GM21423 (cell line): Measurements from ENCODE around the gene SHISA6.

ENCODE experiments used
- ATAC-seq: cut with Tn5 transposase; IDR thresholded peaks from one replicate; pipeline ENCODE4 v1.9.1; 2021; ENCODE audit warnings: mild to moderate bottlenecking, moderate library complexity; ENCODE audit not compliant: unreplicated experiment

The SHISA6 gene

DNA sequence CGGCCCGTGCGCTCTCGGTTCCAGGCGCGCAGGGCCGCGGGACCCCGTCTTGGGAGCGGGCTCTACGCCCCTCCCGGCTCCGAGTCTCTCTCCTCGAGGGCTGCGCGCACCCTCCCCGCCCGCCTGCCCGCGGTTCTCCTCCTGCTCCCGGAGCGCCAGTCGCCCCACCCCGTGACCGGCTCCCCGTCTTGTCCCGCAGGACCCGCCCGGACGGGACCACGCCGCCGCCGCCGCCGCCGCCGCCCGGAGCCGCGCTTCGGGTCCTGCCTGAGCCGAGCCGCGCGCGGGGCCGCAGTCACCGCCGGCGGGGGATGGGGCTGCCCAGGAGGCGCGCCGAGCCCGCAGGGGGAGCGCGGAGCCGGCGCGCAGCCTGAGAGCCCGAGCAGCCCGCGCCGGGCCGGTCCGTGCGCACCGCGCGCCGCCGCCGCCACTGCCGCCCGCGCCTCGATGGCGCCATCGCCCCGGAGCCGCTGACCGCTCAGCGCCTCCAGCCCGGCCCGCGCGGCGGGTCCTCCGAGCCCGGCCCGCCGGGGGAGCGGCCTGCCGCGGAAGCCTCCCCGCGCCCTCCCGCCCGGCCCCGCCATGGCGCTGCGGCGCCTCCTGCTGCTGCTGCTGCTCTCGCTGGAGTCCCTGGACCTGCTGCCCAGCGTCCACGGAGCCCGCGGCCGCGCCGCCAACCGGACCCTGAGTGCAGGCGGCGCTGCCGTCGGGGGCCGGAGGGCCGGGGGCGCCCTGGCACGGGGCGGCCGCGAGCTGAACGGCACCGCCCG is at the start of gene SHISA6:
Gene SHISA6 (plus strand): TSS at position 373 of the 770 bp plus-strand sequence.
- ATAC-seq: no peak

DNA sequence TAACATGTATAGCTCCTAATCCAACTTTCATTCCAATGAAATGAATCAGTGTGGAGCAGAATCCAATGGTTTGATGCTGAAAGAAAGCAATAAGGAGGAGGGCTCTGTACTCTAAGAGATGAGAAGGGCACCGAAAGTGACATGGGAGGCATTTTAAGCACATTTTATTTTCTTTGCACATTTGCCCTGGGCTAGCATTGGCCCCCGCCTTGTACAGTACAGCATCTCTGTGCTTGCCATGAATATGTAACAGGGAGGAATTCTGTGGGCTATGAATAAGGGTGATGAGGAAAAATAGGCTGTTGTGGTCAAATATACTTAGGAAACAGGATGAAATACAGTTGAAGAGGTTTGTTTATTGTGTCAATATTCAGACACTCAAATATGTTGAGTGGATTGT is 45.2 kb upstream of the SHISA6 start:
- no peak for ATAC-seq

- ATAC-seq: no peak
Observed at GRCh38 chr17:11204991-11205390, 36.0 kb upstream of the SHISA6 start.

- ATAC-seq: no peak
Observed at GRCh38 chr17:11205659-11206058, 35.4 kb upstream of the SHISA6 start.

DNA sequence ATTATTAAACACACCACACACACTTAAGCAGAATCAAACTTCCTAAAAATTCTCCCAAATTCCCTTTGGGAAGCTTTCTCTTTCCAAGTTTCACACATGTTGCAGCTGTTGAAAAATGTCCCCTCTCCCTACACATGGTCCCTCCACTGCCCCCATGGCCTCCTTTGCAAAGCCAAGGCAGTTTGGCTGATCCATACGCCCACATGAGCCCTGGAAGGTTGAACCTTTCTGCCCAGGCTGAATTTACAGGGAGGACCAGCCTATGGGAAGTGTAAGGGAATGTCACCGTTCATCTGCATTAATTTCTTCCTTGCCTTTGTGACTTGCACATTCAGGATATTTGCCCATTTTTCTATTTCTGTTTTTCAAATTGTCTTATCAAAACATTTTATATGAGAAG is 31.1 kb upstream of the SHISA6 start:
- no peak for ATAC-seq

DNA sequence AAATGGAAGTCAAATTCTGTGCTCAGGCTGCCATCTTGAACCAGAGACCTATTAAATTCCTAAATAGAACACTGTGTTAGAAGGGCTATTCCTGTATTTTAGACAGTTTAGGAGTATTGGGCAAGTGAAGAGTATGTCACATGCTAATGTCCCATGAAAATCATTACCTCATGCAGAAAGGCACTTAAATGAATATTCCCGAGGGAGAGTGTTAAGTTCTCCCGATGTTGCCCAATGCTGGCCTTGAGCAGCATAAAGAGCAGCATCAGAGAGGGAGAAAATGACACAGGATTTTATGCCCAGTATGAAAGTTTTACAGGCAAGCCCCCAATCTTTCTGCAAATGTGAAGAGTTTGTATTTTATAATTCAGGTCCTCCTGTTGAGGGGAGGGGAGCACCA is 28.2 kb upstream of the SHISA6 start:
- no peak for ATAC-seq

- no peak for ATAC-seq
Observed at GRCh38 chr17:11216976-11217375, 24.0 kb upstream of the SHISA6 start.

DNA sequence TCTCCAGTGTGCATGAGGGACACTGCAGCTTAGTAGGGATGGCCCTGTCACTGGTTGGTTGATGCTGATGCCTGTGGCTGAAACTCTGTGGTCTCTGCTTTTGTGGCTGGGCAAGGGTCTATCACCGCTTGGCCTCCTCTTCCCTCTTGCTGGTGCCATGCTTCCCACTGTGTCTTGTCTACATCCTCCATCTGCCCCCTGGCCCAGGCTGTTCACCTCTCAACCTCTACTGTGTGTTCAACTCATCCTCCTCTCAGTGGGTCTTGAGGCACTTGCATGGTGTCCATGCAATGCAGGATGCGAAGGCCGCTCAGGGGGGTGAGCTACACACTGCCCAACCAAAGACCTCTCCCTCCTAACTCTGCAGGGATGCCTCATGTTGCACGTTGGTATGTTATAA is 19.8 kb upstream of the SHISA6 start:
- no peak for ATAC-seq

GRCh38 chr17:11221721-11222120 is 19.3 kb upstream of the SHISA6 start:
- no peak for ATAC-seq

GRCh38 chr17:11238705-11239104 is 2.3 kb upstream of the SHISA6 start:
- no peak for ATAC-seq

DNA sequence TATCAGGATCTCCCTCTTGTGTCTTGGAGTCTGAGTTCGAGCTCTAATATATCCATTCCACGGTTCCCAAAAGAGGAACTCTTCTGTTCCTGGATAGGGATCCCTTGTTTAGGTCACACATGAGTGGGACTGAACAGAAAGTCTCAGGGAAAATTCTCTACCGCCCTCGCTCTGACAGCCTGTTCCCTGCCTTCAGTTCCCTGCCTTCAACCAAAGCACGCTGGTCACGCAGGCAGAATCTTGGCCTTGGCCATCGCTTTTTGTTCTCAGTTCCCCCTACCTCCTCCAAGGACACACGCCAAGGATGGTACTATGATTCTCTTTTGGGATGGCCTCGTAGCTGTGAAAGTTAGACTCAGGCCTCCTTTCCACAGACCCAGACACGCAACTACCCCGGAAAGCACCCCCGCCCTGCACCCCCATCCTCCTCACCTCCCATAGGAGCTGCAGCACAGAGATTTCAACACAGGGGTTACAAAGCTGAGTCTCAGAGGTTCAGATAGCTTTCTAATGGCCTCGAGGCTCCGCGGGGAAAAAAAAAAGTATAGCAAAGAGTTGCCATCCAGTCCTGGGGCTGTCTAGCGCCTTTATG is 1.5 kb upstream of the SHISA6 start:
- no peak for ATAC-seq

GRCh38 chr17:11240041-11240840 is 772 bp upstream of the SHISA6 start:
- ATAC-seq: no peak

DNA sequence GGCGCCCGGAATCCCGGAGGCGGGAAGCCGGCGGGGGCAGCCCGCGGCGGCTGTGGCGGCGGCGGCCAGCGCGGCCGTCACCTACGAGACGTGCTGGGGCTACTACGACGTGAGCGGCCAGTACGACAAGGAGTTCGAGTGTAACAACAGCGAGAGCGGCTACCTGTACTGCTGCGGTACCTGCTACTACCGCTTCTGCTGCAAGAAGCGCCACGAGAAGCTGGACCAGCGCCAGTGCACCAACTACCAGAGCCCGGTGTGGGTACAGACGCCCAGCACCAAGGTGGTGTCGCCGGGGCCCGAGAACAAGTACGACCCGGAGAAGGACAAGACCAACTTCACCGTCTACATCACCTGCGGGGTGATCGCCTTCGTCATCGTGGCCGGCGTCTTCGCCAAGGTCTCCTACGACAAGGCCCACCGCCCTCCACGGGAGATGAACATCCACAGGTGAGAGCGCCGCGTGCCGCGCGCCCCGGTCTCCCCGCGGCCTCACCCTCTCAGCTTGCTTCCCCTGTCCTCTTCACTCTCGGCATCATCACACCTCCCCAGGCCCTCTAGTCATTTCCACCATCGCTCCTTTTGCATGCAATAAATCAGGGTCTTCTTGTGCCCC is 706 bp downstream of the SHISA6 start:
- ATAC-seq: no peak

DNA sequence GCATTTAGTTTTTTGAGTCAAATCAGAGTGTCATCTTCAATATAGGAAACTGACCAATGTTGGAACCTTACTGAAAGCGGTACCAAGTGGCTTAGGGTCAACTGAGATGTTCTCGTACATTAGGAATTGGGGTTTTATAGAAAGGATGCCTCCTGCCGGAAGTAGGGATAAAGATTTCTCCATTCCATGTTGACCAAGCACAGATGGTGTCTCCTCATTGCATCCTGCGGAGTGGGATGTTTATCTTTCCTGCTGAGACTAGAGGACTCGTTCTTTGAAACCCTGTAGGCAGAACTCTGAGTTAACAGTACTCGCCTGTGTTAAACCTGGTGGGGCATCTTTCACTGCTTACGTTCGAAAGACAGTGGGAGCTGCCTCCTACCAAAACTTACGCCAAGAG is 1.4 kb downstream of the SHISA6 start:
- ATAC-seq: no peak

GRCh38 chr17:11244776-11245175 is 3.8 kb downstream of the SHISA6 start:
- ATAC-seq: no peak

GRCh38 chr17:11245187-11245586 is 4.2 kb downstream of the SHISA6 start:
- ATAC-seq: no peak

GRCh38 chr17:11245791-11246190 is 4.8 kb downstream of the SHISA6 start:
- ATAC-seq: no peak

DNA sequence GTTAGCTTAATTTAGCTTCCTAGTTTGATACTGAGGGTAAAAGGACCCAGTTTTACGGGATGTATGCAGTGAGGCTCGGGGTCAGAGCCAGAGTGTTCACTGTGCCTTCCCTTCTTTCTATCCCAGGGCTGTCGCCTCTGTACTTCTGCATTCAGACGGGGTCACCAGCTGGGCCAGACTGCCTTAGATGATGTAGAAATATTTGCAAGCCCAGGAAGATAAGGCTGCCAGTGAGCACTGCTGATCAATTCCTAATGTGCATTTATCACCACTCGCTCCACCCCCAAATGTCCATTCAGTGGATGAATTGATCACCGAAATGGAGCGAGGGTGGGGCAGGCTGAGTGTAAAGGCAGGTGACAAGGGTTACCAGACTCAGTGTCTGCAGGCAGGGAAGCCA is 9.1 kb downstream of the SHISA6 start:
- ATAC-seq: no peak

GRCh38 chr17:11251561-11252107 is 10.6 kb downstream of the SHISA6 start:
- no peak for ATAC-seq

DNA sequence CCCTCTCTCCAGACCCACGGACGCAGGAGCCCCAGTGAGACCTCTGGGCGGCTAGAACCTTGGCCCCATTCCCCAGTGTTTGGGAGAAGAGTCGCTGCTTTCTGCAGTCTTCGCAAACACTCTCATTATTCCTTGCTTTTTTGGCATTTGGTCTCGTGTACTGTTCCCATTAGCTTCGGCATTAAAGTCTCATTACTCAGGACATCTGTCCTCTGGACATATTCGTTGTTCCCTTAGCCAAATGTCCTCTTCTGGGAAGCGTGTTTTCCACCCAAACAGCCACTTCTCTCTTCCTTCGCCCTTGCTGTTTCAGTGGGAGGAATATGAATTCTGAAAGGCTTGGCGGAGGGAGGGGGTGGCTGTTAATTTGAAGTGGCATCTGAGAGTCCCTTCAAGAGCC is 11.1 kb downstream of the SHISA6 start:
- ATAC-seq: no peak

GRCh38 chr17:11256877-11257276 is 15.9 kb downstream of the SHISA6 start:
- no peak for ATAC-seq
